NCI-H187 (cell line): Measurements from ENCODE around the gene JPH3.
A peak's percentile ranks its signal among the peaks of the same experiment; 100 is the strongest.

Experiments used
- DNase-seq, 2 experiments: peaks; one replicate each; lab custom pipeline; 2025; lab: John Stamatoyannopoulos, UW

JPH3 gene

DNA sequence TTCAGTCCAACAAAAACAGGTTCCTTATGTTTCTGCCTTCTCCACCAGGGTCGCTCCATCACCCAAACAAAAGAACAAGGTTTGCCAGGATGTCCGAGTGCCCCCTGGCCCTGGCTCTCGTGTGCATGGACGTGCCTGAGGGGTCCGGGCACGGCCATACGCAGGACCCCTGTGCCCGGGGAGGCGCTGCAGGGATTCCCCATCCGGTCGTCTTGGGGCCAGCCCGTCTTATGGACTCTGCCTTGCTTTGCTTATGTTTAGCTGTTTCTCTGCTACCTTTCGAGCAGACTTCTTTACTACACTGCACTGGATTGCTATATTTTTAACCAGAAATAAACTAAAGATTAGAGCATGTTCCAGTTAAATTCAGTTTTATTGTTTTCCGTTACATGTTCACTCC lies 95.5 kb downstream of the JPH3 start:
- DNase-seq, result no peak

DNA sequence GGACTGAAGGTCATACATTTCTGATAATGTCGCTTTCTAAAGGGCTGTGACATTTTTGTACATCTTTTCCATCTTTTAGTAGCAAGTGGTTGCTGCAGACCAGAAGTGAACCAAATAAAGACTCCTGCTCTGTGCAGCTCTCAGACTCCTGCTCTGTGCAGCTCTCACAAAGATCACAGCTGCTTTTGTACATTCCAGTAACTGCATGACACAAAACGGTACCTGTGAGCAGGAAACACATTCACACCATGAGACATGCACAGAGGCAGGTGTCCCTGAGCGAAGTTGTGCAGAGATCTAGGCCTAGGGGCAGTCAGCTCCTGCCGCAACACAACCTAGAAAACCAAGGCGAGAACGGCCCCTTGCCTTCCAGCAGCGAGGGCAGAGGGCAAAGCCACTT lies 95.9 kb downstream of the JPH3 start:
- DNase-seq, result no peak

DNA sequence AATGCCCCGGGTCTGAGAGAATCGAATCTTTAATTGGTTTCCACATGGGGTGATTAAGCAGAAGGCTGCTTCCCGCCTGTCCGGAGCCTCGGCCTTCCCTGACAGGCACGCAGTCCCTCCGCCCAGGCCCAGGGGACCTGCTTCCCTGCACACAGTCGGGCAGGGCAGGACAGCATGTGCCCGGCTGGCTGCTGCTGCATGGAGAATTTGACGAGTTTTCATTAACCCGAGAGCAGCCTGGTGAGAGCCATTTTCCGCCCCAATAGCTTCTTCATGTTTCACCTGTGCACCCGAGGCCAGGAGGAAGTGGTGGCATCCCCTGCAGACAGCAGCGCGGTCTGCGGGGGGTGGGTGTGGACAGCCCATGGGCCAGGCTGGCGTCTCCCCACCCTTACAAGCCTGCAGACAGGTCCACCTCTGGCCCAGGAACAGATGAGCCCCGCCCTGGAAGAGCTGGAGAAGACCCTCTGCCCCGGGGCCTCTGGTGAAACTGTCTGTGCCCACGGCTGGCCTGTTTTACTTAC lies 96.4 kb downstream of the JPH3 start:
- no peak for DNase-seq

DNA sequence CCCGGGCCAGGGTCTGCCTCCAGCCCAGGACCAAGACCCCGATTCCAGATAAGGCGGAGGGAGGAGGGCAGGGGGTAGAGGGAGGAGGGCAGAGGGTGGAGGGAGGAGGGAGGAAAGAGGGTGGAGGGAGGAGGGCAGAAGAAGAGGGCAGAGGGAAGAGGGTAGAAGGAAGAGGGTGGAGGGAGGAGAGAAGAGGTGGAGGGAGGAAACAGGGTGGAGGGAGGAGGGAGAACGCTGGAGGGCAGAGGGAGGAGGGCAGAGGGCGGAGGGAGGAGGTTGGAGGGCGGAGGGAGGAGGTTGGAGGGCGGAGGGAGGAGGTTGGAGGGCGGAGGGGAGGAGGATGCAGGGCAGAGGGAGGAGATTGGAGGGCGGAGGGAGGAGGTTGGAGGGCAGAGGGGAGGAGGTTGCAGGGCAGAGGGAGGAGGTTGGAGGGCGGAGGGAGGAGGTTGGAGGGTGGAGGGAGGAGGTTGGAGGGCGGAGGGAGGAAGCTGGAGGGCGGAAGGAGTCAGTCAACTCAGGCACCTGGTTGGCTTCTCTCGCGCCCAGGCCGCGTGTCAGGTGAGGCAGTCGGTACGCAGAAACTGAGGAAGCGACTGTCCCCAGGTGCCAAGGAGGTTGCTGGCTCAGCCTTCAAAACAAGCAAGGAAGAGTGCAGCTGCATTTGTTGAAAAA lies 98.2 kb downstream of the JPH3 start:
- no peak for DNase-seq

DNA sequence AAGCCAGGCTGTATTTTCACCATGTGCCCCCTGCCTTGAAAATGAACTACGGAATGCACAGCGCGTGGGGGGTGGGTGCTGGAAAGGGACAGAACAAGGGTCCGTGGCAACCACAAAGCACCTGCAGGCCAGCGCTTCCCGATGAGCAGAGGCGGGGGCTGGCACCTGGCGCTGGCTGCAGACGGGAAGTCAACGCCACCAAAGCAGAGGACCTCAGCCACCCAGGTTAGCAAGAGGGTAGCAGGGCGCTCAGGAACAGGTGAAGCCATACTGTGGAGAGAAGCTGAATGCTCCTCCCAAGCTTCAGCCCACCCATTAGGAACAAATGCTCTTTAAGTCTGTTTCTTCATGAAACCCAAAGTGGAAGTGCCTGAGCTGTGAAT lies 98.8 kb downstream of the JPH3 start:
- no peak for DNase-seq

DNA sequence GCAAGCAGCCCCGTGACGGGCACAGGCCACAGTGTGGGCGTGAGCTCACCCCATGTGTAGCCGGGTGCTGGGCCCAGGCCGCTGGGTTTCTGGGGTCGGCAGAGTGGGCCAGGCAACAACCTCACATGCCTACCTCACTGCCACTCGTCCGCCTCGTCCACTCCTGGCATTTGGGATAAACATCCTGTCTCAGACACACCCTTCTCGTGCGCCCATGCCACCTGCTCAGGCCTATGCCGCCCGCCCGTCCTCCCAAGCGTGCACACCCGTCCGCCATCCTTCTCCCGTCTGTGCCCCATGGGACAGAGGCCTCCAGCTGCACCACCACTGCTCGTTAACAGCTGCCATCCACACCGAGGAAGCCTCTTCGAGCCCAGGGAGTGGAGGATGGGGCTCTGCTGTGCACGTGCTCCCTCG lies 99.2 kb downstream of the JPH3 start:
- DNase-seq, result no peak

DNA sequence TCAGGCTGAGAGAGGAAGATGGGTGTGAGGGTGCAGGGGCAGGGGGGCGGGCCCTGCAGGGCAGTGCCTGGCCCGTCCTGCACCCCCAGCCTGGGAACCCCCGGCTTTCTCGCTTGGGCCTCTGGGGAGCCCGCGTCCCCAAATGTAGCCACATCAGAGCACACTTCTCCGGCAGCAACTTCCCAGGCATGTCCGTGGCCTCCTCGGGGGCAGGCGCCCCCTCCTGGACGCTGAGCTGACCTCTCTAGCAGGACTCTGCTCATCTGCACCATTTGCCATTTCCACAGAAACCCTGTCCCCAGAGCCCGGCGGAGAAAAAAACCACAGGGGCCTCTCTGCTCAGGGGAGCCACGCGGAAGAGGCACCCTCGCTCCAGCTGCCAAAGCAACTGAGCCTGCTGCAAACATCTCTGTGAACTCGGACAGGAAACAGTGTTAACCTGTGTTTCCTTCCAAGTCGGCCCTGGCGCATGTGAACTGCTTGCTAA lies 100.1 kb downstream of the JPH3 start:
- DNase-seq, result no peak

DNA sequence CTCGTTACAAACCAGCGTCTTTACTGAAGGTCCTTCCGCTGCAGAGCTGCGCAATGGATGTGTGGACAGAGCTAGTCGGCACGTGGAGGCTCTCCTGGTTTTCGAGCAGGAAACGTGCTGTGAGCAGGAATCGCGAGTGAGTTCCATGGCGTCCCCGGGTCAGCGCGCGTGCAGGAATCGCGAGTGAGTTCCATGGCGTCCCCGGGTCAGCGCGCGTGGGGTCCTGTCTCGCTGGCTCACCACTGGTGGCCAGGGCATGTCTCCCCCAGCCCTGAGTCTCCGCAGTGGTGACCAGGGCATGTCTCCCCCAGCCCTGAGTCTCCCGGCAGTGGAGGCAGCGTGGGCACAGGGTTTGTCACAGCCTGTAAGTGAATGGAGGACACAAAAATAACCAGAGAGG lies 100.8 kb downstream of the JPH3 start:
- no peak for DNase-seq

DNA sequence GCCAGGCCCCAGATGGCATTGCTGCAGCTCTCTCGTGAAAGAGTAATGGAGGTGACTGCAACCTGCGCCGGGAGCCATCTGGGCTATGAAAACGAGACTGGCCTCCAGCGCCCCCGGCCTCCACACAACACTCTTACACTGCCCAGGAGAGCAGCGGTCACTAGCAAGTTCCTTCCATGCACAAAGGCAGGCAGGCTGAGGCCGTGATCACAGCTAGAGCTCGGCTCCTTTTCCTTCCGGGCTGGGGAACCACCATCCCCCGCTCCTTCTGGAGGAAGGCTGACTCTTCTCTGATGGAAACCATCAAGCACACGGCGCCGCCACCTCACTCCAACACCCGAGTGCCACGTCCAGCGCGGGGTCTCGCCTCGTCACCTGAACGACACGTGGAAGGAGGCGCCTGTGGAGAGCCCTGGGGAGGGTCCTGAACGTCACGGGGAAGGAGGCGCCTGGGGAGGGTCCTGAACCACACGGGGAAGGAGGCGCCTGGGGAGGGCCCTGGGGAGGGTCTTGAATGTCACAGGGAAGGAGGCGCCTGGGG lies 101.6 kb downstream of the JPH3 start:
- no peak for DNase-seq

DNA sequence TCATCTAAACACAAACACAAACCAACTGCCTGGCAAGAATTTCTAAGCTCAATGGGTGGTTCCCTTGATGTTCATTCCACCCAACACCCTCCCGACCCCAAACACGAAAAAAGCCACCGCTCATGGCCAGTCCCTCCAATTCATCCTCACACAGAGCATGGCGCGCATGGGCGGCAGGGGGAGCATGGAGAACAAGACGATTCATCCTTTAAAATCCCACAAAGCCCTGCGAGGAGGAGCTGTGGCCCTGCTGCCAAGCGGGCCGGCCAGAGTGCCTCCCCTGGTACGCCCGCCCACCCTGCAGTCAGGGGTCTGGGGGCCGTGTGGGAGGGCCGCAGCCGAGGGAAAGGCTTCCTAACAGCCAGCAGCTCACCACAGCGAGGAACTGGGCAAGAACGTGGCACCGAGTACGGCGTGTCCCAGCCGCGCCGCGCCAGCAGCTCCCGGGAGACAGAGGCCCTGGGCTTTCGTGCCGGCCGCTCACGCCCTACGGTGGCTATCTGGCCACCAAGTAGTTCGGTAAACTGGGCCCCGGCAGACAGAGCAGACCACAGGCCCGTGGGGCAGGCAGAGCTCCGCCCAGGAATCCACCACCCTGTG lies 102.5 kb downstream of the JPH3 start:
- DNase-seq, result no peak

DNA sequence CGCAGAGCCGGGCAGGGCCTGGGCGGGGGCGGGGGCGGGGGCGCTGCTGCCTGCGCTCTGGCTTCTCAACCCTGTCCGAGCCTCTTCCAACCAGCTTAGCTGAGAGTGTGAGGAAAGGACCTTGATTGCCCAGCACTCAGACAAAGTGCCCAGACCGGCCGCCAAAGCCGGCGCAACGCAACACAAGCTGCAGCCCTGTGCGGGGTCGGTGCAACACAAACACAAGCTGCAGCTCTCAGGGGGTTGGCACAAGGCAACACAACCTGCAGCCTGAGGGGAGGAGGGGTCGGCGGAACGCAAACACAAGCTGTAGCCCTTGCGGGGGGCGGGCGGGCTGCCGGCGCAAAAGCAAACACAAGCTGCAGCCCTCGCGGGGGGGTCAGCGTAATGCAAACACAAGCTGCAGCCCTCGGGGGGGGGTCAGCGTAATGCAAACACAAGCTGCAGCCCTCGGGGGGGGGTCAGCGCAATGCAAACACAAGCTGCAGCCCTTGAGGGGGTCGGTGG lies 103.5 kb downstream of the JPH3 start:
- peak in 1 of 2 experiments; percentile 60 for DNase-seq

DNA sequence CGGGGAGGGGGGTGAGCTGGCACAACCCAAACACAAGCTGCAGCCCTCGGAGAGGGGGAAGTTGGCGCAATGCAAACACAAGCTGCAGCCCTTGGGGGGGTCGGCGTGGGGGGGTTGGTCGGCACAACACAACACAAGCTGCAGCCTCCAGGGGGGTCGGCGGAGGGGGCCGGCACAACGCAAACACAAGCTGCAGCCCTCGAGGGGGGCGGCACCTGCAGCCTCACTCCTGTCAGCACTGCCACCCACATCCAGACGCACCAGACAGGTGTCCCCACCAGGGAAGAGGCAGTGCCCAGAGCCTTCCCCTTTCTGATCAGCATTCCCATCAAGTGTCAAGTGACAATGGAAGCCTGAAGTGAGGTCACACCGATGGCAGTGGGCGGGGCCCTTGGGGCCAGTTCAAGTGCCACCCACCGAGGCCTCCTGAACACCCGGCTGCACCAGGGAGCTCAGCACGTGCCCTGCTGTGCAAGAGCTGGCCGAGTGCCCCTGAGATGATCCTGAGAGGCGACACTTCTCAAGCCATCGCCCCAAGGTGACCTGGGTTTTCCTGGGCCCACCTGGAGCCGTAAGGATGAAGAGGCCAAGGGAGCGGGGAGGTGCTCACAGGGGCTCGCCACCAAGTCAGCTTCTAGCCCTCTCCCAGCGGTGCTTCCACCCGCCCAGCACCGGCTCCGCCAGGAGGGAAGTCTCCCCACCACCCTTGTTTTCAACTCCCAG lies 104.1 kb downstream of the JPH3 start:
- DNase-seq, result peak; percentile 61 to 69

DNA sequence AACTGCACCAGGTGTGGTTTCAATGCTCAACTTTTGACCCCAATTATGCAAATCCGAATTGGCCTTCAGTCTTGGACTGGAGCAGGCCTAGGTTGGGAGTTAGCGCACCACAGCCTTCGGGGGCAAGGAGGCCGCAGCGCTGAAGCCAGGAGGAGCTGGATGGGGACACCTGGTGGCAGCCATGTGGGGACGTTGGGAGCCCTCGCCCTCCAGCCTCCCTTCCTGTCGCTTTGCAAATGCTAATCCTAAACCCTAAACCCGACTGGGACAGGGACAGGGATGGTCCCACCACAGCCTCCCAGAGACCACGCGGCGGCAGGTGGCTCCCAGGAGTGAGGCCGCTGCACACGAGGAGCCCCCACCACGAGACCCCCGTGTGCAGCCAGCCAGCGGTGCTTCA lies 104.8 kb downstream of the JPH3 start:
- DNase-seq, result no peak

DNA sequence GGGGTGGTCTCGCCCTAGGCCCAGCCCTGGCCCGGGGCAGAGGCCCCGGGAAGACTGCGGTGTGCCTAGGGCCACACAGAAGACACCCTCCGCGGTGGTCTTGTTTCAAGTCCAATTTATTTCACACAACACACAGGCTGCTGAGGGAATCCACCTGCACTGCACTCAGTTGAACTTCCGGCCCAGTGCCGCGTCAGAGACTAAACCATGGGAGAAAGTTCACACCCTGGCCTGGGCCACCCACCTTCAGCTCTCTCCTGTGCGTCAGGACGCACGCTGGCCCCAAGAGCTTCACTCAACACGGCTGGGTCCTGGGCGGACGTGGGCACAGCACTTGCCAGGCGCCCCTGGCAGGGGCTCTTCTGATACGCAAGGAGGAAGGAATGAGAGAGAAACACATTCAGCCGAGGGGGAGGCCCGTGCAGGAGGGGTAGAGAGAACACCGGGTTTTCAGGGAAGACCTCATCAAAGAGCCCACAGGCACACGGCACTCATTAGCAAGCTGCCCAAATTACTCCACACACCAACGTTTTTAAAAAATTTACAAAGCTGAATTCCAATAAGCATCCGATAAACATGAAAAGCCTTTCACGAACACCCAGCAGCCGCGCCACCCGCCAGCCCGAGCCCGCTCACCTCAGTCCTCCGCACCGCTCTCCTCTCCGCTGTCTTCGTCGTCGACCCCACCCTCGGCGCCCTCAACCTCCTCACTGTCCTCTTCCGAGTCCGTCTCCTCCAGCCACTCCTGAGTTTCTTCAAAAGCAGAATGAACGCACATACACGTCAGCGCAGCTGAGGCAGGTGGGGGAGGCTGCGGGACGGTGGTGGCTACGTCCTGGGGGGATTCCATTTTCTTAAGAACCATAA lies 105.6 kb downstream of the JPH3 start:
- no peak for DNase-seq

DNA sequence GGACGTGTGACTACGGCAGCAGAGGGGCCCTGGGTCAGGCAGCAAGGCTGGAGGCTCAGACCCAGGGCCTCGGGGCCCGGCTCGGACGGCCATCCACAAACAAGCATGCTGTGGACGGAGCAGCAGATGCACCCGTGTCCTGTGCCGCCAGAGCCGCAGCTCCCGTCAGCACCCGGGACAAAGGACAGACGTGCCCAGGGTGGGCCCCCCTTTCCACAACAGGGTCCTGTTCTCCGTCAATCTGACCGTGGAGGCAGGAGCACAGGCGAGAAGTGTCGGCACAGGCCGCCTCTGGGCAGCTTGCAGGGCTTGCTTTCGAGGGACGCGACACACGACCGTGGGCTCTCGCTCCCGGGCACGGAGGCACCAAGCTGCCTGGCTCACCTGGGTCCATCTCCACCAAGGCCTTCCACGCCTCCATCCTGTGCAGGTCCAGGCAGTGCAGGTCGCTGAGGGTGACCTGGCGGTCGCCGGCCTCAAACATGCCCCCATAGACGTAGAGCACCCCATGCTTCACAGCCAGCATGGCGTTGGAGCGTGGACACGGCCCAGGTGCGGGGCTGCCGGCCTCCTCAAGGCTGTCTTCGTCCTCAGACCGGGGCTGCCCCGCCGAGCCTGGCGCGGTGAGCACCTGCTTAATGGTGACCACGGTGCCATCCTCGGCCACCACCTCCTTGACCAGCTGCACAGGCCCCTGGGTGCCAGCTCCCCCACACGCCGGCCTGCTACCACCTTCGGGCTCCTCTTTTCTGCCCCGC lies 106.8 kb downstream of the JPH3 start:
- DNase-seq, result no peak

DNA sequence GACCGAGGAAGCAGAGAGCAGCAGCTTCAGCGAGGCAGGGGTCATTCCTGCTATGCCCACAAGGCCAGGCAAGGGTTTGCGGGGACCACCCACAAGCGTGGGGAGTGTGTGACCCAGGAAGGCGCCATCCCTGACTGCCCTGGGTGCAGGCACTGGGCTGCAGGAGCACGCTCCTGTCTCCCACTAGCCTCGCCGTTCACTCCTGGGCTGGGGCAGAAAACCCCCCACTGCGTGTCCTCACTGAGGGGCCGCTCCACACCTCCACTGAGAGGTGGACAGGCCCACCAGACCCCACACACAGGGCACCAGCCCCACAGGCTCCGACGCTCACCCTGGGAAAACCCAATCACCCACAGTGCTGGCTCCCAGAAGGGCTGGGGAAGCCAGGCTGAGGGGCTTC lies 107.4 kb downstream of the JPH3 start:
- no peak for DNase-seq

DNA sequence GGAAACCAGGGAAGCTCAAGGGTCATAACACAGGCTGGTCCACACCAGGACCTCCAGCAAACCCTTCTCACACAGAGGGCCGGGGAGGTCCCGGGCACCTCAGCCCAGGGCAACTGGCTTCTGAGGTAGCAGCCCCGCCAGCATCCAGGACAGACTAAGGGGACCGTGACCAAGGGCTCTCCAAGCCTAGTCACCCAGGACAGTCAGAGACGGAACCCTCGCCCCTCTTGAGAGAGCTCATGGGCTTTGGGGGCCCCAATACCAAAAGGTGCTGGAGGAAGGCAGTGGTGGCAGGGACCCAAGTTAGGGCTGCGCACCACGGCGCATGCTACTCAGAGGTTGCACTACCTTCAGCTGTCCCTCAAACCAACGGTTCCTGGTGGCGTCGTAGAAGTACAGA lies 108.6 kb downstream of the JPH3 start:
- DNase-seq, result no peak

DNA sequence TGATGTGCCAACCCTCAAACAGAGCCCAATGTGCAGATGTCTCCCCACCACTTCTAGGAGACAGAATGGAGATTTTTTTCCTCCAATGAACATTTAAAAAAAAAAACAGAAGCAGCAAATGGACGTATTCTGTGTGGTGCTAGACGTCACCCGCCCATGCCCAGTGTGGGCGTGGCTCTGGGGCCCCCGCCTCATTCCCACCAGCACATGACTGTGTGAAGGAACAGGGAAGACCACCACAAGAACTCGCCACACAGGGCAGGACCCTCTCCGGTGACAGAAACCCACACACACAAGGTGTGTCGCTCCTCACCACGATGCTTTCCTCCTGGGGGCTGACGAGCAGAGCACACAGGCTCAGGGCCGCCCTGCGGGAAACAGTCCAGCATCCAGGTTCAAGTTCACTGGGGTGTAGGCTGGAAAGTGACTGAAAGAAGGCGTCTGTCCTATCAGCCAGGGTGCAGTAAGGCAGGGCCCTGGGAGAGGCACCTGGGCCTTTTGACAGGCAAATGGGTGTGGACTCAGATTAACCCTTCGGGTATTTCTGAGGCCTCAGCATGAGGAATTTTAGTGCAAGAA lies 110.0 kb downstream of the JPH3 start:
- no peak for DNase-seq

DNA sequence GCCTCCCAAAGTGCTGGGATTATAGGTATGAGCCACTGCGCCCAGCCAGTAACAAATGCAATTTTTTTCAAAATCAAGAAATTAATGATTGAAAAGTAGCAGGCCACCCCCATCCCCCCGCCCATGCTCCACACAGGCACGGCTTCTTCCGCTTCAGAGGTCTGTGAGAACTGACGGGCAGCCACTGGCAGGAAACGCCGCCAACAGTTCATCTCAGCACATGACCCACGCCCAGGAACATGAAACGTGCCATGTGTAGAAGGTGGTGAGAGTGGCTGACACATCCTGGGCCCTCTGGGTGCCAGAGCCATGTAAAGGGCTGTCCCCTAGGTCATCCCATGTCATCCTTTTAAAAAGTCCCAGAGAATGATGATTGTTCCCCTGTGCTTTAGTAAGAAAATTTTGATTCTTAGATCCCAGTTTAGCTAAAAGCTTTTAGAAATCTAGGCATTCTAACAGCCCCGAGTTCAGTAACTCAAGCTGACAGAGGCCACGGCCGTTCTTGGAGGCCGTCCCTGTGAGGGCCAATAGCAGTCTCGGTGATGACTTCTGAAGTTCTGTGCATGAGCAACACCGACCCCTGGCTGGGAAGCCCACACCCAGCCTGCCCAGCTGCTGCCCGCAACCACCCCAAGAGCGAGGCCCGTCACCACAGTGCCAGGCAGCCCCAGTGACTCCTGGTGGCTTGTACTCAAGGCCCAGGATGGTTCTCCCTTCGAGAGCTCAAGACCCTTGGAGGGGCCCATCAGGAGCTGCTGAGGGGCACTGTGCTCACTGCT lies 111.3 kb downstream of the JPH3 start:
- DNase-seq, result no peak

DNA sequence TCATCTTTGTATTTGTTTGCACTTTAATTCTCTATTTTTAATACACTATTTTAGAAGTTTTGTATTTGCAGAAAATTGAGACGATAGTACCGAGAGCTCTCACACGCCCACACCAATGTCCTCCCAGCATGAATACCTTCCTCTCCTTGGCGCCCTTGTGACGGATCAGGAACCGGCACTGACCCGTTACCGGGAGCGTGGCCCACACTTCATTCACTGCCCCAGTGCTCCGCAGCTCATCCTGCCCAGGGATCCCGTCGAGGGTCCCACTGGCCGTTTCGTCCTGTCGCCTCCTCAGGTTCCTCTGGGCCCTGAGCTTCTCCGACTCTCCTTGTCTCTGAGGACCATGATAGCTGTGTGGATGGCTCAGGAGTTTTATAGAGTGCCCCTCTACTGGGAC lies 112.9 kb downstream of the JPH3 start:
- no peak for DNase-seq
